Right lobe of liver (tissue), 4 donors: Measurements from ENCODE around the gene PRSS35.

Experiments used
- CTCF ChIP-seq, 4 donors: fragments of 200-600 bp in 3 of 4; fragments of 450-650 bp in 1 of 4; IDR thresholded peaks; one replicate each; pipeline versions ENCODE4 v1.5.1 to v1.8.0; 2016 to 2022; ENCODE audit warnings: antibody characterized with exemption in 4 of 4, mild to moderate bottlenecking in 2 of 4
- POLR2A ChIP-seq: fragments of 450-650 bp; IDR thresholded peaks from one replicate; pipeline ENCODE4 v1.6.1; 2017; ENCODE audit warnings: antibody characterized with exemption, mild to moderate bottlenecking
- donor health status: DM: no; HTN: no; CAD: no.
- donor health status: DM: no; HTN: no; CAD: no.
- donor health status: DM: no; HTN: yes; CAD: no.

- TF ChIP-seq CTCF (IDR thresholded peaks at IDR 0.05) (no peak), POLR2A (no peak)
These were observed 22.0 kb upstream of the PRSS35 start for GRCh38 chr6:83490217-83490807.
